GM15510 (cell line): ENCODE measurements around the gene C19orf53.

Experiments
- POLR2A ChIP-seq: IDR thresholded peaks from 3 replicates; pipeline ENCODE4 v1.6.1; 2011; ENCODE audit warnings: borderline replicate concordance; ENCODE audit not compliant: insufficient read length; ENCODE audit errors: extremely low read depth

C19orf53 gene

GRCh38 chr19:13774217-13775191, at the start of gene C19orf53:
C19orf53 (plus strand) TSS chr19:13774456; CDS start chr19:13774478, 22 bp downstream.
- peak; percentile 85 for TF ChIP-seq POLR2A

- TF ChIP-seq POLR2A: no peak
Observed at GRCh38 chr19:13726323-13726722, 47.9 kb upstream of the C19orf53 start.

- TF ChIP-seq POLR2A: no peak
Observed at GRCh38 chr19:13727798-13728197, 46.5 kb upstream of the C19orf53 start.

GRCh38 chr19:13729859-13730258, 44.4 kb upstream of the C19orf53 start:
- no peak for TF ChIP-seq POLR2A

- TF ChIP-seq POLR2A: peak; percentile 90
Observed at GRCh38 chr19:13731147-13731964, 42.9 kb upstream of the C19orf53 start.

- TF ChIP-seq POLR2A: no peak
Observed at GRCh38 chr19:13732337-13732736, 41.9 kb upstream of the C19orf53 start.

- TF ChIP-seq POLR2A: no peak
Observed at GRCh38 chr19:13734751-13735150, 39.5 kb upstream of the C19orf53 start.

GRCh38 chr19:13738073-13738472, 36.2 kb upstream of the C19orf53 start:
- TF ChIP-seq POLR2A: no peak

- no peak for TF ChIP-seq POLR2A
Observed at GRCh38 chr19:13741893-13742292, 32.4 kb upstream of the C19orf53 start.

GRCh38 chr19:13742756-13743155, 31.5 kb upstream of the C19orf53 start:
- no peak for TF ChIP-seq POLR2A

- TF ChIP-seq POLR2A: no peak
Observed at GRCh38 chr19:13744174-13744573, 30.1 kb upstream of the C19orf53 start.

GRCh38 chr19:13747098-13747453, 27.2 kb upstream of the C19orf53 start:
- no peak for TF ChIP-seq POLR2A

GRCh38 chr19:13748169-13748828, 26.0 kb upstream of the C19orf53 start:
- TF ChIP-seq POLR2A: no peak

GRCh38 chr19:13751436-13751835, 22.8 kb upstream of the C19orf53 start:
- no peak for TF ChIP-seq POLR2A

- no peak for TF ChIP-seq POLR2A
Observed at GRCh38 chr19:13756210-13756609, 18.0 kb upstream of the C19orf53 start.

- TF ChIP-seq POLR2A: no peak
Observed at GRCh38 chr19:13757805-13758772, 16.2 kb upstream of the C19orf53 start.
